CD4-positive, alpha-beta T cell treated with Interleukin-10 for 1 hour (primary cell): ENCODE data around the gene NOS3.
"Not testable (repeated sequence)": the region's sequence is repeated elsewhere in the genome, so short reads cannot be mapped to it uniquely, and the experiment has no call there.

Experiments
- DNase-seq: peaks from one replicate; pipeline ENCODE4 v3.0.0-alpha.2; 2020

NOS3 gene

GRCh38 chr7:151003572-151003971, 12.8 kb downstream of the NOS3 start:
- DNase-seq: no peak

DNA sequence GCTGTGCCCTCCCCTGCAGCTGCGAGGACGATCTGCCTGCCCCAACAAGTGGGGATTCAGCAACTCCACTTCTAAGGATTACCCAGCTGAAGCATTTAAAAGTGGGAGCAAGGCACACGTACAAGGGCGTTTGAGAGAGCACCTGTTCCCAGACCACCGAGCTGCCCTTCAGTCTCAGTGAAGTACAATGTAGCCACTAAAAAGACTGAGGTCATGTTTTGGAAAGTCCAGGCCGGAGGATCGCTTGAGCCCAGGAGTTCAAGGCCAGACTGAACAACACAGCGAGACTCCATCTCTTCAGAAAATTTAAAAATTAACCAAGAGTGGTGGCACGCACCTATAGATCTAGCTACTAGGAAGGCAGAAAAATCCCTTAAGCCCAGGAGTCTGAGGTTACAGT, 14.7 kb downstream of the NOS3 start:
- DNase-seq: no peak

DNA sequence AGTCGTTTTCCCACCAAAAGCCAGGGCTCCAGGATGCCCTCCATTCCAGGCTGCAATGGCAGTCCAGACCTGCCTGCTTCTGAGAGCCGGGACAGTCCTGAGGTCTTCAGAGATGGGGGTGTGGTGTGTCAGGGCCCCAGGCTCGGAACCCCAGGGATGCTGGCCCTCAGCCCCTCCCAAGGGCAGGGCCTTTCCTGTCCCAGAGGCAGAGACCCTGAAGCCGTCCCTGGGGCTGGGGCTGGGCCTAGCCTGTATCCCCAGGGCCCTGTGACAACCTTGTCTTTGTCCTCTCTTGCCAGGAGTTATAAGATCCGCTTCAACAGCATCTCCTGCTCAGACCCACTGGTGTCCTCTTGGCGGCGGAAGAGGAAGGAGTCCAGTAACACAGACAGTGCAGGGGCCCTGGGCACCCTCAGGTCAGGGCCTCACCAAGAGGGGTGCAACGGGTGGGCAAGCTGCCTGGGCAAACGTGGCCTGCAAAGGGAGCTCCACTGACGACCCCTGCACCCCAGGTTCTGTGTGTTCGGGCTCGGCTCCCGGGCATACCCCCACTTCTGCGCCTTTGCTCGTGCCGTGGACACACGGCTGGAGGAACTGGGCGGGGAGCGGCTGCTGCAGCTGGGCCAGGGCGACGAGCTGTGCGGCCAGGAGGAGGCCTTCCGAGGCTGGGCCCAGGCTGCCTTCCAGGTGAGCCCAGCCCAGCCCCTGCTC, 15.9 kb downstream of the NOS3 start:
- DNase-seq: no peak

DNA sequence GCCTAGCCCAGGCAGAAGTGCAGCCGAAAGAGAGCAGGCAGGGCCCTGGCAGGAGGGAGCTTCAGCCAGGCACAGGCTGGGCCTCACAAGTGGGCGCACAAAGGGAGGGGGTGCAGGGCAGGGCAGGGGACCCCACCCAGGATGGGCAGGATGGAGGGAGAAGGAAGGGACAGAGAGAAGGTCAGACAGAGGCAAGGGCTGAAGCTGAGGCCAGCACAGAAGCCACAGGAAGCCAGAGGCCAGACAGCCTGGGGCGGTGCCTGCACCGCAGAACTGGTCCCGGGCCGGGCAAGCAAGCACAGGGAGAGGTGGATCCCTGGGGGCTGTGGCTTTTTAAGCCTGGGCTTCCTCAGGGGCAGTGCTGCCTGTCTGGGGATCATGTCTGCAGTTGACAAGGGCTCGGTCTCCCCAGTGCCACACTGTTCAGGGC, 16.7 kb downstream of the NOS3 start:
- no peak for DNase-seq

DNA sequence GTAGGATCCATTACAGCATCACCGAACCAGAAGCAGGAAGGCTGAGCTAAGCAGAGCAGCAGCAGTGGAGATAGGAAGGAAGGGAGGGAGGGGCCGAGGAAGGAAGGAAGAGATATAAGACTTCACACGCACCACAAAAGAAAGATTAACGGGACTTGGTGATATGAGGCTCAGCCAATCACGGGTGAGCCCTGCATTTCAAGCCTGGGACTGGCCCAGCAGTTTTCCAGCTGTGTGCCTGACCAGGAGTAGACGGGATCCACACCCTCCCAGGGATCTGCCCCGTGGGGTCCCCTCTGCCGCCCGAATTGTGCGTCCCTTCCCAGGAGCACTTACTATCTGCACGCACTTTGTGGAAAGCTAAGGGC, 17.3 kb downstream of the NOS3 start:
- DNase-seq: peak; percentile 69

- peak; percentile 89 for DNase-seq
Observed at GRCh38 chr7:151008511-151009323, 17.9 kb downstream of the NOS3 start.

DNA sequence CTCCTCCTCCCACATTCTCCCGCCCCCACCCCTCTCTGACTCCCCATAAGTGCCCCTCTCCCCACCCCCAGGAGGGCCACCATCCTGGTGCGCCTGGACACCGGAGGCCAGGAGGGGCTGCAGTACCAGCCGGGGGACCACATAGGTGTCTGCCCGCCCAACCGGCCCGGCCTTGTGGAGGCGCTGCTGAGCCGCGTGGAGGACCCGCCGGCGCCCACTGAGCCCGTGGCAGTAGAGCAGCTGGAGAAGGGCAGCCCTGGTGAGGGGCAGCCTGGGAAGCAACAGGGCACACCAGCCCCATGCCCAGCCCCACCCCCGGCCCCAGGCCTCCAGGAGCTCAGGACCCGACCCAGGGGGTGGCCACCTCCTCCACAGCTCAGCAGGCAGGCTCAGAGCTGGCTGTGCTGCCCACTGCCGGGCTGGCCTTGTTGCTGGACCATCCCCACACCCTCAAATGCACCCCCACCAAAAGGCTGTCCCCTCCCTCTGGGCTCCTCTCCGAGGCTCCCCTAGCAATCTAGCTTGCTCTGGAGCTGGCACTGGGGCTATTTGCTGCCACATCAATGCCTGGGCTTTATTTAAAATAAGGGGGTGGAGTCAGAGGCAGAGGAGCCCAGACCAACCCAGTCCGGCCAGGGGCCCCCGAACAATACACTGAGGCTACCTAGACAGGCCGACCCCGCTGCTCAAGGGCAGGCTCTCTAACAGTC, 18.7 kb downstream of the NOS3 start:
- no peak for DNase-seq

- no peak for DNase-seq
Observed at GRCh38 chr7:151010037-151010306, 19.2 kb downstream of the NOS3 start.

DNA sequence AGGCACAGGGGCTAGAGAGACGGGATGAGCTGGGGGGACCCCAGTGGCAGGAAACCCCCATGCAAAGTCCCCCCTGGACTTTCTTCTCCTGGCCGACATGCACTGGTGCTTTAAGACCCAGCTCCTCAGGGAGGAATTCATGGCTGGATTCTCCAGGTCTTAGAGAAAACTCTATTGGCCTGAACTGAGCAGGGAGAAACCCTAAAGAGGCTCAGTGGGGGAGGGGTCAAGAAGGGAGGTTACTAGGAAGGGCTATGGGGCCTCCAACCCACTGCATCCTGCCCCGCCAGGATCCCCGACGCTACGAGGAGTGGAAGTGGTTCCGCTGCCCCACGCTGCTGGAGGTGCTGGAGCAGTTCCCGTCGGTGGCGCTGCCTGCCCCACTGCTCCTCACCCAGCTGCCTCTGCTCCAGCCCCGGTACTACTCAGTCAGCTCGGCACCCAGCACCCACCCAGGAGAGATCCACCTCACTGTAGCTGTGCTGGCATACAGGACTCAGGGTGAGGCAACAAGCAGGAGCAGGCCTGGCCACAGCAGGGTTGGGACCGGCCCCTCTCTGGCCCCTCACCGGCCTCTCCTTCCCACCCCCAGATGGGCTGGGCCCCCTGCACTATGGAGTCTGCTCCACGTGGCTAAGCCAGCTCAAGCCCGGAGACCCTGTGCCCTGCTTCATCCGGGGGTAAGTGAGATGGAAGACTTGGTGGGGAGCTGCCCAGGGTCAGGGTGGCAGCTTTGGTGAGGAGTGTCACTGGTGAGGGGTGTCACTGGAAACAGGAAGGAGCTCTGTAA, 19.7 kb downstream of the NOS3 start:
- DNase-seq: peak; percentile 55

- DNase-seq: no peak
Observed at GRCh38 chr7:151011097-151011409, 20.2 kb downstream of the NOS3 start.

DNA sequence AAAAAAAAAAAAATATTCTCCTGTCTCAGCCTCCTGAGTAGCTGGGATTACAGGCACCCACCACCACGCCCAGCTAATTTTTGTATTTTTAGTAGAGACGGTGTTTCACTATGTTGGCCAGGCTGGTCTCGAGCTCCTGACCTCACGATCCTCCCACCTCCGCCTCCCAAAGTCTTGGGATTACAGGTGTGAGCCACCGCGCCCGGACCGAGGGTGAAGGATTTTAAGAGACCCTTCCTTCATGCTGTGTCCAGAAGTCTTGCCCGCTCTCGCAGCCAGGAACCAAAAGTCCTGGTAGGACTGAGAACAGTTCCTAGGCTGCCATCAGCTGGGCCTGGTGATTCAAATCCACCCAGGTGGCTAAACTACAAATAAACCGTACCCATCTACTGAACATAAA, 20.8 kb downstream of the NOS3 start:
- DNase-seq: not testable (repeated sequence)

DNA sequence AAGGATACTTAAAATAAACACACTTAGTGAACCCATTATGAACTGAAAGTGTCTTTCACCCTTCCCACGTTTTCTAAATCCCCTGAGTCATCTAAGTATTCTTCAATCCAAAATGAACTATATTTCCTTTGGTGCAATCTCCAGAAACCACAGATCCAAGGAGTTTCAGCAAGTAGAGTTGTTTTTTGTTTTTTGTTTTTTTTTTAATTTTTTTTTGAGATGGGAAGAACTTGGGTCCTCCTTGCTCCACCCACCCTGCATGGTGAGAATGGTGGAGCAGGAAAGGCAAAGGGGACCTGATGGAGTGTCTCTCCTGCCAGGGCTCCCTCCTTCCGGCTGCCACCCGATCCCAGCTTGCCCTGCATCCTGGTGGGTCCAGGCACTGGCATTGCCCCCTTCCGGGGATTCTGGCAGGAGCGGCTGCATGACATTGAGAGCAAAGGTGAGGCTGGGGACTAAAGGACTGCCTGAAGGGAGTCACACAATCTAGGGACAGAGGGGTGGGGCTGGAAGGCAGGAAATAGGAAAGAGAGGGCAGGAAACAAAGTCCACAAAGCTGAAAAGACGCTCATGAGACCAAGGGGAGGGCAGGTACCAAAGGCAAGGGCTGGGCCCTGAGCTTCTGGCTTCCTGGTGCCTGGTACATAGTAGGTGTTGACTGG, 21.3 kb downstream of the NOS3 start:
- DNase-seq: no peak

DNA sequence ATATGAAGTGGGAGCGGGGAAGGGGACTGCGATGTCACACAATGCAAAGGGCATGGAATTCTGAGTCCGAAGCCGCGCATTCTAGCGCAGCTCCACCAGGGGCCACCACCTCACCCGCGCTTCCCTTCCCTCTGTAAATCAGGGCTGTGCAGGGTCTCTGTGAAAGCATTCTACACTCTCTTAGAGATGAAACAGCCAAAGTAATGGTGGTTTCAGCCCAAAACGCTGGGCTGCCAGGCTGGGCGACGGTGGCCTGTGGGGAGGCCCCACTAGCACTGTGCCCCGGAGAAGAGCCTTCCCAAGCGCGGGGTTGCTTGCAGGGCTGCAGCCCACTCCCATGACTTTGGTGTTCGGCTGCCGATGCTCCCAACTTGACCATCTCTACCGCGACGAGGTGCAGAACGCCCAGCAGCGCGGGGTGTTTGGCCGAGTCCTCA, 22.1 kb downstream of the NOS3 start:
- no peak for DNase-seq

DNA sequence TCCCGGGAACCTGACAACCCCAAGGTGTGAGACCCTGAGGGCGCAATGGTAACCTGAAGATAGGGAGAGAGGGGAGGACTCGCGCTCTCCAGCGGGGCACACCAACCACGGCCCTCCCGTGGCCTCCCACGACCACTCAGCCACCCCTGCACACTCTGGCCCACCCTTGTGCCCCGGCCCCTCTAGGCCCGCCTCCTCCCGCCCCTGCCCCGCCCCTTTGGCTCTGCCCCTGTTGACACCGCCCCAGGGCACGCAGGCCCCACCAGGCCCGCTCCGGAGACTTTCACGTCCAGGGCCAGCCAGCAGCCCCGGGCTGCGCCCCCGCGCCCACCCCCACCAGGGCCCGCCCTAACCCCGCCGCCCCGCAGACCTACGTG, 22.5 kb downstream of the NOS3 start:
- no peak for DNase-seq

GRCh38 chr7:151013733-151014497, 23.1 kb downstream of the NOS3 start:
- peak; percentile 96 for DNase-seq

DNA sequence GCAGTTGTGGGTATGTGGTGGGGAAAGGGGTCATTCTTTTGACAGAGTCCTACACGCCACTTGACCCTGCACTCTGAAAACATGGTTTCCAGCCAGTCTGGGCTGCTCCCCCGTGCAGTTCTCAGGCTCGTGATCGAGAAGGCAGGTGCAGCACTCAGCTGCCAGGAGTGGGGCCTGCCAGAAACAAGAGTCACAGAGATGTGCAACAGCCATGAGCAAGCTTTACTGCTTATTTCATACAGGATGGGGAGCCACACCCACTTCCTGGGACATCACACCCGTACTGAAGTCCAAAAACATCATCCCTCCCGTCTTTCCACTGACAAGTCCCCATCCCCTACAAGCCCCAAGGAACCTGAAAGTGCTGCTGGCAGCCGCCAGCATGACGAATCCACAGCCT, 24.1 kb downstream of the NOS3 start:
- DNase-seq: peak; percentile 46

- no peak for DNase-seq
Observed at GRCh38 chr7:151015967-151016366, 25.1 kb downstream of the NOS3 start.

DNA sequence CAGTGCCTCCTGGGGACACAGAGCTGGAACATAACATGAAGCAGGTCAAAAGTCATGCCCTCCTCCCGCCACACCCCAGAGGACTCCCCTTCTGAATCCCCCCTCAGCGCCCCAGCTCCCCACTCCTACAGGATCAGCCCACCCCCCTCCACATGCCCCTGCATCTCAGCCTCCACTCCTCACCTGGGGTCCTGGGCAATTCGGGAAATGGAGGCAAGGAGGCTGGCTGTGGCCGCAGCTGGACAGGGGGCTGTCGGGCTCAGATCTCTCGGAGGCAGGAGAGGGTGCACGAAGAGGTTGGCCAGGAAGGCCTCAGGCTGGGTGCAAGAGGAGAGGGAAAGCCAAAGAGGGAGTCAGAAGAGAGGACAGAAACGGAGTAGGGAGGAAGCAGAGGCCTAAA, 25.7 kb downstream of the NOS3 start:
- DNase-seq: no peak

DNA sequence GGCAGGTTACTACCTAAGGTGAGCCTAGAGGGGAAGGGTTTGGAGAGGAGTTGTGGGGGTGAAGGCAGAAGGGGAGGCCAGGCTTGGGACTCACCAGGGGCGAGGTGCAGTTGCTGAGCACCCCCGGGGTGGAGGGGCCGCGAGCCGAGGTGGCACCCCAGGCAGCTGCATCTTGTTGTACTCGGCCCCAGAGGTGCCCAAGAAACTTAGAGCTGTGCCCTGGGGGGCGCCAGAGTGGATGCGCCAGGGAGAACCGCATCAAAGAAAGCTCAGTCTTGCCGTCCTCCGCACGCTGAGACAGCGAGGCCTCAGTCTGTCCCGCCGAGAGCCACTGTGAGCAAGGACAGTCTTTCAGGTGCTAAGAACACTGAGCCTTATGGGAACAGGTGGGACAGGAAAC, 26.1 kb downstream of the NOS3 start:
- DNase-seq: no peak

GRCh38 chr7:151017370-151017952, 26.6 kb downstream of the NOS3 start:
- no peak for DNase-seq

GRCh38 chr7:151017953-151018420, 27.2 kb downstream of the NOS3 start:
- peak; percentile 85 for DNase-seq
